Fibroblast of skin of left biceps (primary cell): Measurements from ENCODE around the gene CCDC116.
A peak's percentile ranks its signal among the peaks of the same experiment; 100 is the strongest.
"Not testable (repeated sequence)": the region's sequence is repeated elsewhere in the genome, so short reads cannot be mapped to it uniquely, and the experiment has no call there.

Source experiments
- DNase-seq, 2 experiments: peaks; one replicate each; pipeline ENCODE4 v3.0.0-alpha.2; 2013; ENCODE audit warnings: low read depth in 2 of 2

CCDC116 gene

DNA sequence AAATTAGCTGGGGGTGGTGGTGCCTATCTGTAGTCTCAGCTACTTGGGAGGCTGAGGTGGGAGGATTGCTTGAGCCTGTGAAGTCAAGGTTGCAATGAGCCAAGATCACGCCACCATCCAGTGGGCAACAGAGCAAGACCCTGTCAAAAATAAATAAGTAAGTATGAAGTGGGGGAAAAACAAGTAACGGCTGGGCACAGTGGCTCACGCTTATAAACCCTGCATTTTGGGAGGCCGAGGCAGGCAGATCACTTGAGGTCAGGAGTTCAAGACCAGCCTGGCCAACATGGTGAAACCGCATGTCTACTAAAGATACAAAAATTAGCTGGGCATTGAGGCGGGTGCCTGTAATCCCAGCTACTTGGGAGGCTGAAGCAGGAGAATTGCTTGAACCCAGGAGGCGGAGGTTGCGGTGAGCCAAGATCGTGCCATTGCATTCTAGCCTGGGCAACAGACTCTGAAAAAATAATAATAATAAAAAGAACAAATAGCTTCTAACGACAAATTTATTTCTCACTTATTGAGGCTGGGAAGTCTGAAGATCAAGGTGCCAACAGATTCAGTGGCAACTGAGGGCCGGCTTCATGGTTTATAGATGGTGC lies 22.9 kb upstream of the CCDC116 start:
- not testable (repeated sequence) for DNase-seq

DNA sequence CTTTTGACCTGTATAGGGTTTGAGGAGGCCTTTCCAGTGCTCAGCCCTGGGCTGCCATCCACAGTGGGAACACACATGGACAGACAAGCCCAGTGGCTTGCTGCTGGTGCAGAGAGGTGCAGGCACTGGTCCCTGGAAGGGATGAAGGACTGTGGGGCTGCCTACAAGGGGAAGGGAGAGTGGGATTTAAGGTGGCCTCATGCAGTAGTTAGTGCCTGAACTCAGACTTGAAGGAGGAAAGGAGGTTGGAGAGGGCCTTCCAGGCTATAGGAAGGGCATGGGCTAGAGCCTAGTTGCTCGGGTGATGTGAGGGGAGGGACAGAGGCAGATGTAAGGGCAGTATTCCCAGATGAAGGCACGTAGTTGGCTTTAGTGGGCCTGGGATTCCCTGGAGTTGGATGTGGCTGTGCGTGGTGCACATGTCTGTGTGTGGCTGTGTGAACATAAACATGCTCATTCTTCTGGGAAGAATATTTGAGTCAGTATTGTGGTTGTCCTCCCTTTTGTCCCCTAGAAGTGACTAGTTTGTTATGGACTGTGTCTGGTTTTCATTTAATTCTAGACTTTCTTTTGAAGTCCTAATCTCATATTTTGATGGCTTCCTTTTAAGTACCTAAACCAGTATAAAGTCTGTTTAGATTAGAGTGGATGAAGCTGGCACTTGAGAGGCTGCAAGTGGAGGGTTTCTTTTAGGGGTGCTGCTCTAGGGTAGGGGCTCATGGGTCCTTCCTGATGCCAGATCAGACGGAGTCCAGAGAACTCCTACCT lies 21.2 kb upstream of the CCDC116 start:
- no peak for DNase-seq

DNA sequence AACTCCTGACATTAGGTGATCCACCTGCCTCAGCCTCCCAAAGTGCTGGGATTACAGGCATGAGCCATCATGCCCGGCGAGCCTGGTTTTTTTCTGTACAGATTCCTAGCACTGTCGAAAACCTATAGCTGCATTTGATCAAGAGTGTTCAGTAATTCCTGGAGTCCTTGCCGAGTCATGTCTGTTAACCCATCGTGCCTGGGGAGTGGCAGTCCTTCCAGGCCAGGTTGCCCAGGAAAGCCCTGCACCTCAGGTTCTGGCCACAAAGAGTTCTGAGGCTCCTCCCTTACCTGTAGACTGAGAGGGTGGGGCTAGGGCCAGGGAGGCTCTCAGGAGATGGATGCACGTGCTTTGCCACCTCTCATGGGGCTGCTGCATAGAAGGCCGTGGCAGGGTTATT lies 19.7 kb upstream of the CCDC116 start:
- DNase-seq, result no peak

DNA sequence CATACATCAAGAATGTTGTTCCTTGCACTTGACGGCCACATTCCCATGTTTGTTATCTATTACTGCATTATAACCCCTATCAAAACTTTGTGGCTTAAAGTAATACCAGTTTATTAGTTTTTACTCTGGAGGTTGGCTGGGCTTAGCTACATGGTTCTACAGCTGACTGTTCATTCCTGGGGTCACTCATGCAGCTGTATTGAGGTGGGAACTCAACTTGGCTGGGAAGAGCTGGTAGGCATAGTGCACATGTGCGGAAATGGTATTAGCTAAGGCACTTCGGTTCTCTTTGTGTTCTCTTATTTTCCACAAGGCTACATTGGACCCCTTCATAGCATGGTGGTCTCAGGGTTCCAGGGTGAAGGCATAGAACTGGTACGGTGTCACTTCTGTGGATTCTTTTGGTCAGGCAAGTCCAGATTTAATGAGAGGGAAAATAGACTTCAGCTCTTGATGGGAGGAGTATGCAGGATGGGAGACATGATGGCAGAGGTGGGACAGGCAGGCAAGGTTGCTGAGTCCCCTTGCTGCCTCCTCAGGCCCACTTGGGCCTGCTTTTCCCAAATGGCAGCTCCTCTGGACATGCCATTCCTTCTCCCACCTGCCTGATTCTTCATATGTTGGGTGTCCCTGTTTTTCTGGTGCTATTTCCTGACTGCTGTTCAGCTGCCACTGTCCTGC lies 18.9 kb upstream of the CCDC116 start:
- no peak for DNase-seq

DNA sequence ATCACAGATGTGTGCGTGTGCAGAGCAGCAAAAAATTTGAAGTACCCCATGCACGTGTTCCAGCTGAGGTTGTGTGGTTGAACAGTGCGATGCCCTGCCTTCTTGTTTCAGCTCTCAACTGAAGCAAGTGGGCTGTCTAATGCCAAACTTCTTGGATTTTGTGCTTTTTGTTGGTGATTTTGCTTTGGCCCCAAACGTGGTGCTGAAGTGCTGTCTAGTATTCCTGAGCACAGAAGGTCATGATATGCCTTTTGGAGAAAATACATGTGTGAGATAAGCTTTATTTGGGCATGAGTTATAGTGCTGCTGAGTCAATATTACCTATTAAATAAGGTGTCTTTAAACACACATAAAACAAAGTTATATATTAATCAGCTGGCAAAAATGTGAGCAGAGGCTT lies 16.8 kb upstream of the CCDC116 start:
- DNase-seq, result no peak

DNA sequence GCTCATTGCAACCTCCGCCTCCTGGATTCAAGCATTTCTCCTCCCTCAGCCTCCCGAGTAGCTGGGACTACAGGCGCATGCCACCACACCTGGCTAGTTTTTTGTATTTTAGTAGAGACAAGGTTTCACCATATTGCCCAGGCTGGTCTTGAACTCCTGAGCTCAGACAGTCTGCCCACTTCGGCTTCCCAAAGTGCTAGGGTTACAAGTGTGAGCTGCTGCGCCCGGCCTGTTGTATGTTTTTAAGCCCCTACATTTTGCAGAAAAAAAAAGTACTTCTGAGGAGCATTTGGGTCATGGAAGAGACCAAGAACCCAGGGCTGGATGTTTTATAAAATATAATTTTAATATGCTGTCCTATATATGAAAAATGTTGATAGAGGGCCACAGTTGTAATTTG lies 15.2 kb upstream of the CCDC116 start:
- DNase-seq, result not testable (repeated sequence)

DNA sequence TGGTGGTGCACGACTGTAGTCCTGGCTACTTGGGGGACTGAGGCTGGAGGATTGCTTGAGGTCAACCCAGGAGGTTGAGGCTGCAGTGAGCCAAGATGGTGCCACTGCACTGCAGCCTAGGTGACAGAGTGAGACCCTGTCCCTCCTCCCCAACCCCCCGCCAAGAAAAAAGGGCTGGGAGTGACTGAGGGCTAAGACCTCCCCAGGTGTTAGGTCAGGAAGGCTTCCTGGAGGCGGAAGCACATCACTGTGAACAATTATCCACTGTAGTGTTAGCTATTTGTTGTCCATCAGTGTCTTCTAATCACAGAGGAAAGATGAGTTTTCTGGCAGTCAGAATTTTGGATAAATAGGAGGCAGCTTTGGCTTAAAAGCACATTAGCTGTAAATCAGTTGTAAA lies 11.5 kb upstream of the CCDC116 start:
- no peak for DNase-seq

DNA sequence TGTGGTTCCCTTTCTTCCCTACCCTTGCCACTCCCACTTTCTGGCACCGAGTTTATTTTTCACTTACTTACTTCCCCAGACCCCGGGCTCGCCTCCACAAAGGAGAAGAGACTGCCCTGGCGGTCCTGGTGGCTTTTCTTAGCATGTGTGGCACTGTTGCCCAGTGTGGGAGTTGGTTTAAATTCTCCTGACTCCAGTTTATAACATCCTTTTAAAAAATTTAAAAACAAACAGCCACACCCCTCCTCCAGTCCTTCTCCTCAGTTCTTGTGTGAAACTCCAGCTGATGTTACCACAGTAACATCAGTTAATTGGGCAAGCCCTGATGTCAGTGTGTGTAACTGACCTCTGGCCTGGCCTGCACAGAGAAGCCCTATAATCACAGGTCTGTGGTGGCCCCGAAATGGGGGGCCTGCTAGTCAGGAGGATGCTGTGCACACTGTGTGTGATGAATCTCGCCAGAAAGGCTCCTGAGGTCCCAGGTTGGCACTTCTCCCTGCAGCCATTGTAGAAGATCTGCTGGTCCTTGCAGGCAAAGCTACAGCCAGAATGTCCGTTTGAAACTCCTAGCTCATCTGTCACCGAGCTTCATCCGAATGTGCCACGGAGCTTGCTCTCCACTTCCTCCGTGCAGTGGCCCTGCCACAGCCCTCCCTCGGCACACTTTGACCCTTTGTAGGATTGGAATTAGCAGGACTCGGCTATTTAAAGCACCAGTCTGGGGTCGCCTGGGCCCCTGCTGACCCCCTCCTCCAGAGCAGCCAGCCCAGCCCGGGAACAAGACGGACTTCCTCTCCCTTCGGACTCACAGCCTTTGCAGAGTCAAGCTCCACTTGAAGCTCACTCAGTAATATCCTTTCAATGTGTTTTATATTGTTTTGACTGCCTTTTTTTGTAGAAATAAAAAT lies 10.3 kb upstream of the CCDC116 start:
- DNase-seq, result no peak

DNA sequence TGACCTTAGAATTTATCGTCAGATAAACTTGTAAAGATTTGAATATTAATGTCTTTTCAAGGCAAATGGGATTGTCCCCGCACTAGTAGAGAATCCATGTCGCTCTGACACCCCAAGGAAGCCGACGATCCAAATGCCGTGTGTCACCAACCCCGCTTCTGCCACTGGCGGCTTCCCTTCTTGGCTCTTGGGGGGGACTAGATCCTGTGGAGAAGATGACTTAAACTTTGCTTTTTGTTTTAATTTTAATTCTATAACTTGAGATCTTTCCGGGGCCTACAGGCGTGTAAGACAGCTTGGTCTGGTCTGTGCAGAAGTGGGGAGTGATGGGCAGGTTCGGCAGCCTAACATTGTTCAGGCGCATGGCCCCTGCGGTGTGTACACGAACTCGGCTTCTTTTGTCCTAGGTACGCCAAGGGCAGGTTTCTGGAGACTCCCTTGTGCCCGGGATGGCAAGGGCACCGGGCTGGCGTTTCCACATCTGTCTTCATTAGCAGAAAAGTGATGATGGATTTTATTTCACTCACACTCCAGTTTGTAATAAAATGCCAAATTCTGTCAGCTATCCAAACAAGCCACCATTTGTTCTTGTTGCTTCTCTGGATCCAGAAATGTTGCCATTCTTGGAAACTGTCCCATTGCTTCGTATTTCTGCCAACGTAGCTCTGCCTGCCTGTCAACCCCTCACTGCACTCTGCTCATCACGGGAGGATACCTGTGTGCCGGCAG lies 9.5 kb upstream of the CCDC116 start:
- no peak for DNase-seq

DNA sequence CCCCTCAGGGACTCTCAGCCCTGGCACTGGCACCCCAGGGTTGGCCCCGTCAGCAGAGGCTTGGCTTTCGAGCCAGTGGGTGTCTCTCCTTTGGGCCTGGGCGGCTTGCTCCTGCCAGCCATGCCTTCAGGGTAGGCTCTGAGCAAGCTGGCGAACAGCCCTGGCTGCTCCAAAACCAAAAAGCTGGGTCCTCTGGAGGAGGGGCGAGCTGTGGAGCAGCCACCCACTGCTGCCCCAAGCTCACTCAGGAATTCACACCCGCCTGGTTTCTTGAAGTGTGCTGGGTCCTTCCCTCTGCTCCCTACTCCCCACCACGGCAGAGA lies 9.0 kb upstream of the CCDC116 start:
- DNase-seq, result no peak

DNA sequence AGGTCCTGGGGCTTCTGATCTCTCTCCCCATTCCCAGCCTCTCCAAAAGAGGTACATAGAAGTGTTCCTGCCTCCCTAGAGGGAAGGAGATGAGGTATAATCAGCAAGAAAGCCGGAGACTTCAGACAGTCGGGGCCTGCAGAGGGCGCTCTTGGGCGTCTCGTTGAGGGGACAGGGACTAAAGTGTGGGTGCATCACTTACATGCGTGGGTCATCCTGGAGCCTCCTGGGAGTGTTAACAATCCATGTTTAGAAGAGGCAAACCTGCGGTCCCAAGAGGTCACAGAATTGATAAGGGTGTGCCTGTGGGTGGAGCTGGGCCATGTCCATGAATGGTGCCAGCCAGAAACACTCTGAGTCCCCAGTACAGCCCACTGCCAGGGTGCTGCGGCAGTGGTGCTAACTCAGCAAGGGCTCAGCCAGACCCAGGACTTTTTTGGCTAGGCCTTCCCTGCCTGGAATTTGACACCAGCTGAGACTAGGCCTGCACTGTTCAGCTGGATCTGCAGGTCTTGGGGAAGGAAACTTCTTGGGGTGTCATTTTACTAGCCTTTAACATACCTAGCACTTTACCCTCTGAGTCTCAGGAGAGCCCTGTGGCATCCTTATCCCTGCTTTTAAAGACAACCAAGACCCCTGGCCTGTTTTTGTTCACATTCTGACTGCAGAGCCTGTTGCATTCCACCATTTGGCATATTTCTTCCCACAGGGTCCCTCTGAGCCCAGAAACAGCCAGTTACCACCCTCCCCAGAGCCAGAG lies 8.3 kb upstream of the CCDC116 start:
- no peak for DNase-seq

DNA sequence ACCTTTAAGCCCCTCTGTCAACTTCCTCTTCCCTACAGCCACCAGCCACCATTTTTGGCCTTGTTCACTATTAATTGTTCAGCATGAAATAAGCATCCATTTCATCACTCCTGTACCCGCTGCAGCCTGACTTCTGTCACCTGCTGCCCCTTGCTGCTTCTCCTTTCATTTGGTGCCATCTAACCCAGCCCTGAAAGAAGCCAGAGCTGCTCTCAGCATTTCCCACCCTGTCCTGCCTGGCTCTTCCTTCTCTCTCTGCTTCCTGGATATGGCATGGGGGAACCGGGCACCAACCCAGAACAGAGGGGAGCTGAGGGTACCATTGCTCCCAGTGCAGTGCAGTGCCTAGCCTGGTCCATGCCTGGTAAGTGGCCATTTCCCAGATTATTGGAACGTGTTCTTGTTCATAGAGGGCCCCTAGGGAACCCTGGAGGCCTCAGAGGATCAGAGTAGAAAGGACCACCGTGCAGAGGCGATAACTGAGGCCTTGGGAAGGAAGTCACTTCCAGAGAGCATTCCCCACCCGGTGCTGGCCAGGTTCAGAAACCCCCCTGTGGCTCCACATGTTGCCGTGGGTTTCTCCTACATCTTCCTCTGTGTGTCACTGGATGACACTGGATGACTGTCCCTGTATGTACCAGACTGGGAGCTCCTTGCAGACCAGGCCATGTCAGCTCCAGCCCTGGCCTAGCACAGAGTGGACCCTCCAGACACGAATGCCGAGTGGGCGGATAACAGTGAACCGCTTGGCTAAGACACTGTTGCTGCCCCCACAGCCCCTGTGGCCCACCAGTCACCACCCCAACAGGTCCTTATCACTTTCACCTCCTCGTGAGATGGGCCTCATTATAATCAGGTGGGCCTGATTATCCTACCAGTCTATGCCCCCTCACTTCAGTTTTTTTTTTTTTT lies 7.4 kb upstream of the CCDC116 start:
- DNase-seq, result no peak

DNA sequence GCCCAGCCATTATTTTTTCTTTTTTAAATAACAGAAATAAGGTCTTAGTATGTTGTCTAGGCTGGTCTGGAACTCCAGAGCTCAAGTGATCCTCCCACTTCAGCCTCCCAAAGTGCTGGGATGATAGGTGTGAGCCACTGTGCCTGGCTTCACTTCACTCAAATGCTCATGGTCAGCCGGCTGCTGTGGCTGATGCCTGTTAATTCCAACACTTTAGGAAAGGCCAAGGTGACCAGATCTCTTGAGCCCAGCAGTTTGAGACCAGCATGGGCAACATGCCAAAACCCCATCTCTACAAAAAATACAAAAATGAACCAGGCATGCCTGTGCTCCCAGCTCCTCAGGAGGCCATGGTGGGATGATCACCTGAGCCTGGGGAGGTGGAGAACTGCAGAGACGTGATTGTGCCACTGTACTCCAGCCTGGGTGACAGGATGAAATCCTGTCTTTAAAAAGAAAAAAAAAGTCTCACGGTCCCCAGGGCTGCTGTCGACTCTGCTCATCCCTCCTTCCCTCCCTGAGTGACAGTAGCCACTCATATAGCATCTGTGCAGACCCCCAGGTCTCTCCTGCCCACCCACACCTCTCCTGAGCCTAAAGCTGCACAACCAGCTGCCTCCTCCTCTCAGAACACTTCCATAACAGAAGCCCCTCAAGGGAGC lies 6.4 kb upstream of the CCDC116 start:
- DNase-seq, result no peak

DNA sequence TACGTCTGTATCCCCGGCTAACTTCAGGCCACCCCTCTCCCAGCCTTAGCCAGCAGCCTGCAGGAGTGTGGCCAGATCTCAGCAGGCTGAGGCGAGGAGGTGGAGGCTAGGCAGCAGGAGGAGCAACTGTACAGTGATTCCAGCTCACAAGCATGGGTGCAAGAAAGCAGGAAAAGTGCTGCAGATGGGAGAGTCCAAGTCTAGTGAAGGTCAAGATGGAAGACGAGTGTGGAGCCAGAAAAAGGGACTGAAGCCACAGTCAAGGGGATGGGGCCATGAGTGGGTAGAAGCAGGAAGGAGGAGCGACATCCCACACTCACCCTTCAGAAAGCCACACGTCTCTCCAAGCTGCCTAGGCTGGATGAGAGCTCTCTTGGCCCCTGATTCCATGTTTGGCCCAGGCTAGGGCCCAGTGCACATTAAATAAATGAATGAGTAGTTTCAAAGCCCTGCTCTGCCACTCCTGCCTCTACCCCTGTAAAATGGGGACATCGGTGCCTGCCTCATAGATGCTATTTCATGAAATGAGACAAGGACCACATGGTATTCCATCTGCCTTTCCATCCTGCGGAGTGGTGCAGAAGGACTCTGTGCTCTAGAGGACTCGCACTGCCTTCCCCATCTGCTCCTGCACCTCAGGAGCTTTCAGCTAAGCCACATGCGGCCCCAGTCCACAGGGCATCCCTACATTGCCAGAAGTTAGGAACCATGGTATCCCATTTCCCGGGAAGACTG lies 5.7 kb upstream of the CCDC116 start:
- DNase-seq, result no peak

DNA sequence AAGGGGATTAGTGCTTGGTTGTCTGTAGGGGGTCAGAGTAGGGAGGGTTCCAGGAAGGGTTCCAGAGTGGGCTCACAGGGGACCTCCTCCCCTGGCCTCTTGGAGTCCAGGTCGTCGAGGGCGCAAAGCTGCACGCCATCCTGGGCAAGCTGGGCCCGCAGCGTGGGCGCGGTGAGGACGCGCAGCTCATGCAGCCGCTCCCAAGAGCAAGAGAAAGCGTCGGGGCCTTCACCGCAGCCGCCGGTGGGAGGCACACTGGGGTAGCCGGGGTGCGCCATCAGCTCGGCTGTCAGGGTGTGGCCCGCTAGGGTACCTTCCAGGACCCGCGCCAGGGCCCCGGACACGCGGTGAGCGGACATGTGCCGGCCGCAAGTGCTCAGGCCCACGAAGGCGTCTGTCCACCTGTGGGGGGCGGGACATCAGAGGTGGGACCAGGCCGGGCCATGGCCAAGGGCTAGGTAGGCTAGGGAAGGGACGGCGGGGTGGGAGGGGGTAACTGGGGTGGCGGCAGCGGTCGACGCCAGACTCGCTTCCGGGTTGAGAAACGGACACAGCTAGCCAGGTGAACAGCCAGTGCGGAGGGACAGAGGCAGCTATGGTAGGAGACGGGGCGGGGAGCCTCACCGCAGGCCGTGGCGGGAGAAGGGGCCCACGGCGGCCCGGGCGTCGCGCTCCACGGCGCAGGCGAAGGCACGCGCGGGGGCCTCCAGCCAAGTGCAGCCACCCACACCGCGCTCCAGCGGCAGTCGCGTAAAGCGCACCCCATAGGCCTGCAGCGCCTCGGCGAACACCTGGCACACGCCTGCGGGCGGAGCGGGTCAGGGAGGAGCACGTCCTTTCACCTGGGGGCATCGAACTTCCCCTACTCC lies 3.9 kb upstream of the CCDC116 start:
- DNase-seq, result no peak

DNA sequence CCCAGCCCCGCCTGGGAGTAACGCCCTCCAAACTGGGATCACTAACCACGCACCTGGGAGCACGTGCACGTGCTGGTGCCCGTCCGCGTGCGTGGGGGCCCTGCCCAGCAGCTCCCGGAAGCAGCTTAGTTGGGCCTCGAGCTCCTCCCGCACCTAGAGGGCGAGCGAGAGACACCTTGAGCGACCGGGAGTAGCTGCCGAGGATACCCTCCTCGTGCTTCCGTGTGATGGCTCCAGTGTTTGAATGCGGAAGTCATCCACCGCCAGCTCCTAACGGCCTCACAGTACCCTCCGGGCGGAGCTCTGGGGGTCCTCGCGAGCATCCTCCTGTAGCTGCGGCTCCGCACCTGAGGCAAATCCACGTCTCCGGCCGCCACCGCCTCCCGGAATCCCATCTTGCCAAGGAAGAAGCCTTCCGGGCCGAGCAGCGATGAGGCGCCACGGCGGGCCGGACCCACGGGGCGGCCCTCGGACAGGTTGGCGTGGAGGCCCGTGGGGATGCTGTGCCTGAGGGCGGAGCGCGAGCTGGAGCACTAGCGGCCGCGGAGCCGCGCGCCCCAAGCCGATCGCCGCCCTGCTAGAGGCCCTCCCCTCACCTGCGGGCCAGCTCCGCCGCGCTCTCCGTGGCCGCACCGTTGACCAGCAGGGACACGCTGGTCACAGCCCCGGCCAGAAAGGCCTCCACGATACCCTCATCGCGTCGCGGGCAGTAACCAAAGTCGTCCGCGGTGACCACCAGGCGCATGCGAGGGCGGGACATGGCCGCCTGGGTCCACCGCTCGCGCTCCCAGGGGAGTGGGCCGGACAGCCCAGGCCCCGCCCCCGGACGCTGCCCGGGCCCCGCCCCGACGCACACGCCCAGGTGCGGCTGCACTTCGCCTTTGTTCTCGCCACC lies 3.1 kb upstream of the CCDC116 start, which contains the start of gene YDJC:
Gene YDJC (minus strand): TSS at position 768 of the 895 bp plus-strand sequence. CDS start 8 bp downstream, at position 760.
- peak; percentile 55 to 63 for DNase-seq
